H1 (cell line): ENCODE measurements around the gene TRPC4. TPM values are rescaled to one million over a fixed set of nuclear protein-coding genes. Genes with fewer than 3 reads are reported as not detected.

Experiments used
- CTCF ChIA-PET: fragments of 300-600 bp; sonication (Branson Sonifier 250); formaldehyde crosslinking; loops from one replicate; lab custom pipeline; 2021; ENCODE audit not compliant: partially characterized antibody; lab: Charles Lee
- POLR2A ChIA-PET: fragments of 300-600 bp; sonication (Branson Sonifier 250); formaldehyde crosslinking; loops from one replicate; lab custom pipeline; 2021; ENCODE audit warnings: inconsistent platforms; ENCODE audit not compliant: partially characterized antibody; lab: Charles Lee
- DNase-seq, 2 experiments: peaks; one replicate each; pipeline versions ENCODE4 v3.0.0 to v3.0.0-alpha.2; 2010 to 2022; ENCODE audit warnings: low spot score in 2 of 2, low read depth in 1 of 2, mixed read lengths in 1 of 2
- FAIRE-seq: peaks from 2 replicates; lab custom pipeline; 2011; peaks lifted over from hg19 to GRCh38; lab: Jason Lieb, UNC
- H2AFZ ChIP-seq: 2 replicates; pipeline ENCODE4 v1.8.1; 2012; ENCODE audit warnings: low read length, inconsistent platforms
- H2AK5ac ChIP-seq: 2 replicates; pipeline ENCODE4 v1.6.1; 2013; ENCODE audit warnings: low read depth, low read length
- H2BK120ac ChIP-seq: replicated peaks from 2 replicates; pipeline ENCODE3; 2013; ENCODE audit warnings: low read depth, low read length, inconsistent platforms
- H2BK12ac ChIP-seq: 2 replicates; pipeline ENCODE4 v1.6.1; 2013; ENCODE audit warnings: low read depth, low read length
- H2BK15ac ChIP-seq: 2 replicates; pipeline ENCODE4 v1.6.1; 2013; ENCODE audit warnings: low read length
- H2BK20ac ChIP-seq: 2 replicates; pipeline ENCODE4 v1.6.1; 2013; ENCODE audit warnings: low read length
- H2BK5ac ChIP-seq: 2 replicates; pipeline ENCODE4 v1.6.1; 2013; ENCODE audit warnings: low read depth, low read length
- H3K14ac ChIP-seq: 2 replicates; pipeline ENCODE4 v1.6.1; 2013; ENCODE audit warnings: inconsistent platforms; ENCODE audit not compliant: insufficient read length
- H3K18ac ChIP-seq: 2 replicates; pipeline ENCODE4 v1.6.1; 2013; ENCODE audit warnings: low read length; ENCODE audit errors: extremely low read depth
- H3K23ac ChIP-seq: 2 replicates; pipeline ENCODE4 v1.6.1; 2013; ENCODE audit warnings: inconsistent platforms; ENCODE audit not compliant: insufficient read length
- H3K23me2 ChIP-seq: 2 replicates; pipeline ENCODE4 v1.6.1; 2013; ENCODE audit warnings: low read depth, low read length
- H3K27ac ChIP-seq: 2 replicates; pipeline ENCODE4 v1.6.1; 2011; ENCODE audit warnings: low read depth, low read length, inconsistent platforms
- H3K27me3 ChIP-seq, 4 experiments: replicated peaks in 1 of 4; 1 replicate in 1 of 4; 2 replicates in 3 of 4; pipeline versions ENCODE4 v1.6.1 to v1.8.1; 2011 to 2013; ENCODE audit warnings: low read length in 3 of 4, mild to moderate bottlenecking in 3 of 4, inconsistent platforms in 2 of 4, mixed read lengths in 2 of 4, moderate library complexity in 1 of 4; ENCODE audit not compliant: control insufficient read depth in 3 of 4, insufficient read depth in 3 of 4; ENCODE audit errors: extremely low read depth in 1 of 4
- H3K36me3 ChIP-seq, 4 experiments: 2 replicates each; pipeline versions ENCODE4 v1.6.1 to v1.8.1; 2011 to 2013; ENCODE audit warnings: mild to moderate bottlenecking in 4 of 4, low read length in 3 of 4, moderate library complexity in 2 of 4, control low read depth in 1 of 4, inconsistent platforms in 1 of 4; ENCODE audit not compliant: insufficient read depth in 4 of 4, control insufficient read depth in 2 of 4
- H3K4ac ChIP-seq: replicated peaks from 2 replicates; pipeline ENCODE3; 2013; ENCODE audit warnings: low read length, low read depth, mixed read lengths, inconsistent platforms; ENCODE audit not compliant: insufficient read length
- H3K4me1 ChIP-seq, 4 experiments: replicated peaks in 1 of 4; 1 replicate in 1 of 4; 2 replicates in 3 of 4; pipeline versions ENCODE4 v1.6.1 to v1.8.1; 2011 to 2013; ENCODE audit warnings: low read length in 3 of 4, inconsistent platforms in 2 of 4, mixed read lengths in 1 of 4; ENCODE audit not compliant: insufficient read depth in 4 of 4, control insufficient read depth in 3 of 4
- H3K4me2 ChIP-seq, 2 experiments: 2 replicates each; pipeline versions ENCODE4 v1.6.1 to v1.8.1; 2011 to 2013; ENCODE audit warnings: low read depth in 2 of 2, low read length in 2 of 2, control low read depth in 1 of 2, inconsistent platforms in 1 of 2, mild to moderate bottlenecking in 1 of 2; ENCODE audit not compliant: insufficient read depth in 1 of 2
- H3K4me3 ChIP-seq, 4 experiments: fragments of 200-600, 300-600 bp in 1 of 4; sonication (generic), shearing (Covaris generic), sonication (Bioruptor Twin) in 1 of 4; 2 replicates each; pipeline versions ENCODE4 v1.5.1 to v1.8.1; 2011 to 2016; ENCODE audit warnings: low read length in 4 of 4, low read depth in 3 of 4, control low read depth in 2 of 4, inconsistent platforms in 2 of 4, mild to moderate bottlenecking in 2 of 4, mixed read lengths in 1 of 4, moderate library complexity in 1 of 4; ENCODE audit not compliant: insufficient read depth in 2 of 4; ENCODE audit errors: extremely low read depth in 1 of 4
- H3K56ac ChIP-seq: replicated peaks from 2 replicates; pipeline ENCODE3; 2013; ENCODE audit warnings: low read depth, mild to moderate bottlenecking, mixed read lengths, low read length, inconsistent platforms; ENCODE audit not compliant: insufficient read length
- H3K79me1 ChIP-seq: 2 replicates; pipeline ENCODE4 v1.6.1; 2013; ENCODE audit warnings: low read depth, low read length, control low read depth
- H3K79me2 ChIP-seq, 2 experiments: 2 replicates each; pipeline versions ENCODE4 v1.6.1 to v1.8.1; 2012 to 2013; ENCODE audit warnings: low read length in 2 of 2, mild to moderate bottlenecking in 2 of 2, inconsistent platforms in 1 of 2; ENCODE audit not compliant: insufficient read depth in 2 of 2, control insufficient read depth in 1 of 2
- H3K9ac ChIP-seq, 4 experiments: replicated peaks in 1 of 4; 1 replicate in 1 of 4; 2 replicates in 3 of 4; pipeline versions ENCODE4 v1.6.1 to v1.8.1; 2011 to 2013; ENCODE audit warnings: low read depth in 3 of 4, low read length in 3 of 4, control low read depth in 2 of 4, mild to moderate bottlenecking in 2 of 4, moderate library complexity in 2 of 4, inconsistent platforms in 1 of 4; ENCODE audit errors: extremely low read depth in 1 of 4
- H3K9me3 ChIP-seq, 2 experiments: 2 replicates each; pipeline versions ENCODE4 v1.6.1 to v1.8.1; 2012 to 2013; ENCODE audit warnings: mild to moderate bottlenecking in 2 of 2, moderate library complexity in 2 of 2, control low read depth in 1 of 2, inconsistent platforms in 1 of 2, low read depth in 1 of 2, low read length in 1 of 2, mixed read lengths in 1 of 2; ENCODE audit not compliant: insufficient read depth in 2 of 2
- H4K20me1 ChIP-seq, 2 experiments: replicated peaks in 1 of 2; 2 replicates each; pipeline versions ENCODE3 to v1.8.1; 2011 to 2013; ENCODE audit warnings: inconsistent platforms in 2 of 2, low read length in 2 of 2, mild to moderate bottlenecking in 1 of 2; ENCODE audit not compliant: insufficient read depth in 2 of 2, control insufficient read depth in 1 of 2
- H4K5ac ChIP-seq: 2 replicates; pipeline ENCODE4 v1.6.1; 2013; ENCODE audit warnings: low read length, low read depth, mixed read lengths, inconsistent platforms; ENCODE audit not compliant: insufficient read length
- H4K8ac ChIP-seq: 2 replicates; pipeline ENCODE4 v1.8.0; 2013; ENCODE audit warnings: mild to moderate bottlenecking, moderate library complexity, low read length, inconsistent platforms; ENCODE audit not compliant: insufficient read depth; ENCODE audit errors: extremely low read depth
- H4K91ac ChIP-seq: replicated peaks from 2 replicates; pipeline ENCODE3; 2013; ENCODE audit warnings: low read length, mixed read lengths, inconsistent platforms; ENCODE audit not compliant: insufficient read length
- KDM5A ChIP-seq: fragments of 200-600 bp; IDR thresholded peaks from 2 replicates; pipeline ENCODE4 v1.7.1; 2012; ENCODE audit warnings: mild to moderate bottlenecking, low read length, inconsistent platforms, mixed read lengths
- POLR2AphosphoS5 ChIP-seq: IDR thresholded peaks from 2 replicates; pipeline ENCODE4 v1.6.1; 2011; ENCODE audit warnings: low read depth, low read length
- SAP30 ChIP-seq: fragments of 300-600 bp; sonication (generic); IDR thresholded peaks from 2 replicates; pipeline ENCODE4 v1.7.1; 2012; ENCODE audit warnings: low read length, moderate library complexity, mild to moderate bottlenecking, inconsistent platforms; ENCODE audit not compliant: insufficient read depth, insufficient replicate concordance
- SRF ChIP-seq: IDR thresholded peaks from 2 replicates; pipeline ENCODE4 v1.6.1; 2011; ENCODE audit warnings: mild to moderate bottlenecking, low read depth, low read length, moderate library complexity
- TAF1 ChIP-seq: IDR thresholded peaks from 2 replicates; pipeline ENCODE4 v1.6.1; 2011; ENCODE audit warnings: mild to moderate bottlenecking, low read depth, low read length
- WGBS, 2 experiments: shearing (Covaris generic) in 1 of 2; methylation state at CpG; one replicate each; pipeline versions ENCODE4 v1.1.6 to v1.1.7; 2013 to 2015; ENCODE audit warnings: low lambda C conversion rate in 2 of 2, mixed read lengths in 2 of 2, inconsistent platforms in 1 of 2, low coverage in 1 of 2, missing lambda C conversion rate in 1 of 2; ENCODE audit not compliant: insufficient replicate concordance in 2 of 2, insufficient coverage in 1 of 2, insufficient read length in 1 of 2; ENCODE audit errors: extremely low coverage in 1 of 2, missing lambda C conversion rate in 1 of 2; 5-methylcytosine and 5-hydroxymethylcytosine counted together
- polyA plus RNA-seq, 7 experiments: library from polyadenylated mRNA; depleted of rRNA in 3 of 7; stranded (reverse) in 5 of 7; unstranded in 2 of 7; fragments of >200 nt in 5 of 7; fragments of 200-250 nt in 2 of 7; gene quantifications; 1 replicate in 5 of 7; 2 replicates in 1 of 7; 4 replicates in 1 of 7; pipeline versions ENCODE4 v1.2.1 to v1.2.3, GENCODE V29; 2011 to 2013; ENCODE audit warnings: missing spikeins in 2 of 7, mixed read lengths in 2 of 7
- total RNA-seq: library from RNA; stranded (reverse); fragmentation: NEBNext Ultra II Directional; extraction: Animal tissue kit (Norgen Biotek cat#: 25700); gene quantifications from 2 replicates; pipeline ENCODE4 v1.2.1, GENCODE V29; 2021

The TRPC4 gene
- total and polyA plus RNA-seq, 2 of the 8 experiments (the other 6 are each of a cell fraction or from before 2014, with no cell fraction given): 12.3 to 14.7 TPM

- Histone ChIP-seq H2BK20ac (no peak overlapping the region), H3K18ac (no peak overlapping the region), H3K79me2 (no peaks in the 10 kb centered on the region), H2AFZ (no peak overlapping the region), H2BK15ac (no peak overlapping the region), H3K9ac (no peak overlapping the region), H4K20me1 (no peaks in the 10 kb centered on the region), H3K36me3 (no peaks in the 10 kb centered on the region), H3K9me3 (no peaks in the 10 kb centered on the region), H3K56ac (no peak overlapping the region), H4K8ac (no peak overlapping the region), H2BK5ac (no peak overlapping the region), H4K91ac (no peak overlapping the region), H2BK12ac (no peak overlapping the region), H3K79me1 (no peaks in the 10 kb centered on the region), H3K27ac (no peak overlapping the region), H3K4me2 (no peak overlapping the region), H4K5ac (no peak overlapping the region), H3K14ac (no peak overlapping the region), H3K4ac (no peak overlapping the region), H2AK5ac (no peak overlapping the region), H3K23me2 (no peaks in the 10 kb centered on the region), H3K4me3 (no peak overlapping the region), H3K23ac (no peak overlapping the region), H3K27me3 (no peaks in the 10 kb centered on the region), H2BK120ac (no peak overlapping the region), H3K4me1 (no peaks in the 10 kb centered on the region)
- WGBS, 2 experiments: 97% methylated on average over 2 of the region's 2 CpGs; no CpG with 5 or more reads in 1 of the 2 experiments
- CTCF ChIA-PET: interaction anchor here (1.7 kb wide), 1 partner anchor 19 kb away, joined by 5 read pairs; the partner anchor contains the start of gene TRPC4
- DNase-seq (no peak), FAIRE-seq (no peak)
- TF ChIP-seq POLR2AphosphoS5 (no peak), SAP30 (no peak), KDM5A (no peak), TAF1 (no peak), SRF (no peak)
- POLR2A ChIA-PET: no interaction called here
Measured at GRCh38 chr13:37889102-37889501, 19.5 kb upstream of the TRPC4 start.
